NCI-H1417 treated with DMSO at 0.1 percent for 48 hours (cell line): ENCODE measurements around the gene HOXC4.

Experiments used
- DNase-seq: peaks from one replicate; lab custom pipeline; 2025; lab: John Stamatoyannopoulos, UW

HOXC4 gene

GRCh38 chr12:54053751-54054741 is at the start of gene HOXC4:
Gene HOXC4, plus strand, starts transcription at chr12:54053835. Its CDS starts 88 bp downstream, at chr12:54053923.
- no peak for DNase-seq

GRCh38 chr12:54004063-54004840 is 49.4 kb upstream of the HOXC4 start:
- DNase-seq, result no peak

GRCh38 chr12:54004841-54005530 is 48.6 kb upstream of the HOXC4 start:
- no peak for DNase-seq

GRCh38 chr12:54005531-54005852 is 48.1 kb upstream of the HOXC4 start:
- DNase-seq, result no peak

GRCh38 chr12:54005853-54006558 is 47.6 kb upstream of the HOXC4 start:
- no peak for DNase-seq

- no peak for DNase-seq
These were observed 46.9 kb upstream of the HOXC4 start for GRCh38 chr12:54006559-54007220.

- no peak for DNase-seq
These were observed 45.9 kb upstream of the HOXC4 start for GRCh38 chr12:54007538-54008259.

GRCh38 chr12:54008260-54008552 is 45.4 kb upstream of the HOXC4 start:
- no peak for DNase-seq

GRCh38 chr12:54009171-54010052 is 44.2 kb upstream of the HOXC4 start:
- DNase-seq, result no peak

GRCh38 chr12:54010053-54010971 is 43.3 kb upstream of the HOXC4 start:
- DNase-seq, result no peak

GRCh38 chr12:54010972-54011664 is 42.5 kb upstream of the HOXC4 start:
- DNase-seq, result no peak

GRCh38 chr12:54011665-54012532 is 41.7 kb upstream of the HOXC4 start:
- no peak for DNase-seq

- no peak for DNase-seq
These were observed 40.8 kb upstream of the HOXC4 start for GRCh38 chr12:54012631-54013409.

GRCh38 chr12:54014377-54015017 is 39.1 kb upstream of the HOXC4 start:
- no peak for DNase-seq

- DNase-seq, result no peak
These were observed 38.4 kb upstream of the HOXC4 start for GRCh38 chr12:54015018-54015931.
